ENCODE measurements around the gene TAS2R31.
"Not testable (repeated sequence)": the region's sequence is repeated elsewhere in the genome, so short reads cannot be mapped to it uniquely, and the experiment has no call there.

TAS2R31 gene, protein sequence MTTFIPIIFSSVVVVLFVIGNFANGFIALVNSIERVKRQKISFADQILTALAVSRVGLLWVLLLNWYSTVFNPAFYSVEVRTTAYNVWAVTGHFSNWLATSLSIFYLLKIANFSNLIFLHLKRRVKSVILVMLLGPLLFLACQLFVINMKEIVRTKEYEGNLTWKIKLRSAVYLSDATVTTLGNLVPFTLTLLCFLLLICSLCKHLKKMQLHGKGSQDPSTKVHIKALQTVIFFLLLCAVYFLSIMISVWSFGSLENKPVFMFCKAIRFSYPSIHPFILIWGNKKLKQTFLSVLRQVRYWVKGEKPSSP

DNA sequence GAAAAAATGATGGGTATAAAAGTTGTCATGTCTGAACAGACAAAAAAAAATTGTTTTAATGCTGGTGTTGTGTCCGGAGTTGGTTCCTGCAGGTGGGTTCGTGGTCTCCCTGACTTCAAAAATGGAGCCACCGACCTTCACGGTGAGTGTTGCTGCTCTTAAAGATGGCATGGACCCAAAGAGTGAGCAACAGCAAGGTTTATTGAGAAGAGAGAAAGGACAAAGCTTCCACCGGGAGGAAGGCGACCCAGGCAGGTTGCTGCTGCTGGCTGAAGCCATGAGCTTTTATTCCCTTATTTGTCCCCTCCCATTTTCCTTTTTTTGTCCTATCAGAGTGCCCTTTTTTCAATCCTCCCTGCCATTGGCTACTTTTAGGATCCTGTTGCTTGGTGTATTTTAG is at the start of gene TAS2R31:
Gene TAS2R31, minus strand, starts transcription at position 101 of the 400 bp plus-strand sequence. Its CDS starts 72 bp downstream, at position 29.
- no peak for DNase-seq

DNA sequence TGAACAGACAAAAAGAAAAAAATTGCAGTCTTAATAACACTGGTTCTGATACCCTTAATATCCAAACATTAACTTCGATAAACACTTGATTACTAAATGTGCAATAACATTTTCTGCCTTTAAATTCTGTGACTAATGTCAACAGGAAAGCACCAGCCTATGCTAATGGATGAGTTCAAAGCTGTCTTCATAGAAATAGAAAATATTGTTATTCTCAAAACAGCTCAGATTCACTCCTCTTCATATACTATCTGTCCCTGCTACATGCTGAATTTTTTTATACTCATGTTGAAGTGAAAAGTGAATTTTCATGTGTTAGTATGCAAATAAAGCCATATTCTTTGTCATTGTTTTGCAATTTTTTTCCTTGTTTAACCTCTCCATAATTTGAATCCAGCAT is 47.0 kb upstream of the TAS2R31 start:
- no peak for DNase-seq

DNA sequence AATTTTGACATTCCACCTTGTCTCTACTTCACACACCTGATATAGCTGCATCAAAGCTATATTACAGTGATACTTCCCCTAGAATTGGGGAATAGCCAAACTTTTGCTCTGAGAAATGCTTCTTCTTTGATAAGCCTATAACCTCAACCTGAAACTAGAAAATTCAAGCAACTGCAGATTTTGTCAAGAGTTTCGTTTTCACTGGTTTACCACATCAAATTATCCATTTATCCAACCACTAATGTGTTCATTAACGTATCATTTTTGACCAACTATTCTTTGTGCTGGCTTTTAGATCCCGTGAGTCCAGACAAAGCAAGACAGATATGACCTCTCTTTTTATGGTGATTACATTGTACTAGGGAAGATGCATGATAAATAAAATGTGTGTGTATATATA is 44.4 kb upstream of the TAS2R31 start:
- no peak for DNase-seq

DNA sequence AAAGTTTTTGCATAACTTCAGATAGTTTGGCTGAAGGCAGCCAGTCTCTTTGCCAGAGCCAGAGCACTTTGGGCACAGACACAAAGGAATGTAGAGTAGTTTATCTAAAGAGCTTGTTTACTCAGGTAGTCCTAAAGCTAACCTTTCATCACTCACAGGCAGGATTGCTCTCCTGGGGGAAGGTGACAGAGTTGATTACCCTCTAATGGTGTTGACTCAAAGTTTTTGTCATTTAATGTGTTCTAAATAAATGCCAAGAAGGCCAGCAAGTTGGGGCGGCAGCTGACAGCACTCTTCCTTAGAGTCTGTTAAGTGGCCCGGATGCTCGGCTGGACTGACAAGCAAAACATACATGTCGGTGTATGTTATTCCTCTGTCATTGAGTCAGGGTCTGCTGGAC is 40.2 kb upstream of the TAS2R31 start:
- DNase-seq: no peak

DNA sequence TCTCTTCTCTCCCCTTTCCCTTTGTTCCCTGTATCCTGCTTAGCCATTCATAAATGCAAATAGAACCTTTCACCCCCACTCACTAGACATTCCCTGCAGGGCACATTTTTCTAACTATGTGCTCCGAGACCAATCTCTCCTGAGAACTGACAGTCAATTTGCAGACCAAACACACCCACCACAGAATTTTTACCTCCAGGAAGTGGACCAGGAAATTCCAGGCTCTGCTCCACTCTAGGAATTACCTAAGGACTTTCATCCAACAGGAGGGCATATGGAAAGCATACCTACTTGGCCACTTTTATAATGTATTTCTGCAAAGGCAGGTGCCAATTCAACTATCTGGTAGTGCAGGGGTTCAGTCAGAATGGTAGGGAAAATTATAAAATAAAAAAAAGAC is 39.8 kb upstream of the TAS2R31 start:
- DNase-seq: no peak

DNA sequence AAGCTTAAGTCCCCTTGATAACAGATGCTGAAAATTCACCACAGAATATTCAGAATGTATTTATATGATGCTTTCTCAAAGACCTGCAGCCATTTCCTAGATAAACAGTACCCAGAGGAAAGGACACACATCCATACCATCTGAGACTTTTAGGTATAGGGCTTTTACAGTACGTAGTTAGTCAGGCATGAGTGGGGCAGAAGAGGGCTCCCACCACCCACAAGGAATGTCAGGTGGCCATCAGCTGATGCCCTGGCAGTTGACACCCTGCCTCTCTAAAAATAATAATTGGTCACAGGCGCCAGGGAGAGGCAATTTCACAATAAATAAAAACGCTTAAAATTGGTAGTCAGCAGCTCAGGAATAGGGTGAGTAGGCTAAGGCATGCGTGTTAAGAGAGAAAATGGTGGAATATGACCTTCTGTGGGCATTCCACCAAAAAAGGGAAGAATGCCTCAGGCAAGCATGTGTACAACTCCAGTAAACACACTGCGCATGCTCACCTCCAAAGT is 38.7 kb upstream of the TAS2R31 start:
- no peak for DNase-seq

DNA sequence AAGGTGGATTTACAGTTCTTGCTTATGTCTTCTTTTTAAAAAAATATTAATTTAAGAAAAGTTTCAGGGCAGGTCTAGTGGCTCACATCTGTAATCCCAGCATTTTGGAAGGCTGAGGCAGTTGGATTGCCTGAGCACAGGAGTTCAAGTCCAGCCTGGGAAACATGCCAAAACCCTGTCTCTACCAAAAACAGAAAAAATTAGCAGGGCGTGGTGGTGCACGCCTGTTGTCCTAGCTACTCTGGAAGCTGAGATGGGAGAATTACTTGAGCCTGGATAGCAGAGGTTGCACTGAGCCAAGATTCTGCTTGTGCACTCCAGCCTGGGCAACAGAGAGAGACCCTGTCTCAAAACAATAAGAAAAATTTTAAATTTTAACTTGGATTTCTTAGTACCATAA is 36.3 kb upstream of the TAS2R31 start:
- no peak for DNase-seq

DNA sequence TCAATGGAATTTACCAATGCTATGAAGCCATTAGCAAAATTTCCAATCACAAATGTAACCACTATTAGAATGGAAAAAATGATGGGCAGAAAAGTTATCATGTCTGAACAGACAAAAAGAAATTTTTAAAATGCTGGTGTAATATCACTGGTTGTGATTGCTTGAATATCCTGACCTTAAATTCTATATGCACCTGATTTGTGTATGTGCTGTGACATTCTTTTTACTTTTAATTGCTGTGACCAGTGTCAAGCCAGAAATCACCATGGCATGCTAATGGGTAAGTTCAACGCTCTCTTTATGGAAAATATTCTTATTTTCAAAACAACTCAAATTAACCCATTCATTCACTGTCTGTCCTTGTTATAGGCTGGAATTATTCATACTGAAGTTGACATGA is 31.0 kb upstream of the TAS2R31 start, which contains the start of gene TAS2R46:
Gene TAS2R46, minus strand, starts transcription at position 101 of the 400 bp plus-strand sequence. Its CDS starts 0 bp downstream, at position 101.
- not testable (repeated sequence) for DNase-seq

DNA sequence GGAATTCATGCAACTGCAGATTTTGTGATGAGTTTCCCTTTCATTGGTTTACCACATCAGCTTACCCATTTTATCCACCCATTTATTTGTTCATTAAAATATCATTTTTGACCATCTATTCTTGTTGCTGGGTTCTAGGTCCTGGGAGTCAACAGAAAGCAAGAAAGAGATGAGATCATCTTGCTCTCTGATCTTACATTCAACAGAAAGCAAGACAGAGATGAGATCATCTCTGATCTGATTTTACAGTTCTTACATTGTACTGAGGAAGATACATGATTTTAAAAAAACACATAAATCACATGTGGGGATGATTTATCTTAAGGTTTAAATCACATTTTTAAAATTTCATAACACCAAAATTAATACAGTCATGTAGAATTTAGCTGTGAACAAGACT is 28.6 kb upstream of the TAS2R31 start:
- no peak for DNase-seq

DNA sequence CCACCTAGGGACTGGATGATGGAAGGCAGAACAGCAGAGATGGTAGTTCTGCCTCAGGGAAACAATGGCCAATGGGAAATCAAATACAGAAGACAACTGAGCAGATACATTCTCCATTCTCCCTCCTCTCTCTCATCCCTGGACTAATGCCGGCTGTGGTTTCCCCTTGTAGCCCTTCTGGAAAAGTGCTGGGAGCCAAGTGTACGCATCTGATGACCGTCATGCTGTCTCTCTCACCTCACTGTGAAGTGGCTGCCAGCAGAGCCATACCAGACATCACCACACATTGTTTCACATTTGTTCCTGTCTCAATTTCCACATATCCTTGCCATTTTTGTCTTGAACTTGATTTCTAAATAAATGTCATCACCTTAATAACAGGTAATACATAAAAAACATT is 27.8 kb upstream of the TAS2R31 start:
- no peak for DNase-seq

DNA sequence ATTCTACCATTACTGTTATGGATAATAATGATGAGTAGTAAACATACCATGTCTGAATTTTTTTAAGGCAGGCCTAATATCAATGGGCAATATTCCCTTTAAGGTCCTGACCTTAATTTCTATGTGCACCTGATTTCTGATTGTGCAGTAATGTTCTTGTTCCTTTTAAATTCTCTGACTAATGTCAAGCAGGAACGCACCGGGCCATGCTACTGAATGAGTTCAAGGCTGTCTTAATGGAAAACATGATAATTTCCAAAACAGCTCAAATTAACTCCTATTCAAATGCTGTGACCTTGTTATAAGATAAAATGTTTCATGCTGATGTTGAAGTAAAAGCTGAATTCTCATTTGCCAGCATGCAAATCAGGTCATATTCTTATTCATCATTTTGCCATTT is 24.1 kb upstream of the TAS2R31 start:
- no peak for DNase-seq

DNA sequence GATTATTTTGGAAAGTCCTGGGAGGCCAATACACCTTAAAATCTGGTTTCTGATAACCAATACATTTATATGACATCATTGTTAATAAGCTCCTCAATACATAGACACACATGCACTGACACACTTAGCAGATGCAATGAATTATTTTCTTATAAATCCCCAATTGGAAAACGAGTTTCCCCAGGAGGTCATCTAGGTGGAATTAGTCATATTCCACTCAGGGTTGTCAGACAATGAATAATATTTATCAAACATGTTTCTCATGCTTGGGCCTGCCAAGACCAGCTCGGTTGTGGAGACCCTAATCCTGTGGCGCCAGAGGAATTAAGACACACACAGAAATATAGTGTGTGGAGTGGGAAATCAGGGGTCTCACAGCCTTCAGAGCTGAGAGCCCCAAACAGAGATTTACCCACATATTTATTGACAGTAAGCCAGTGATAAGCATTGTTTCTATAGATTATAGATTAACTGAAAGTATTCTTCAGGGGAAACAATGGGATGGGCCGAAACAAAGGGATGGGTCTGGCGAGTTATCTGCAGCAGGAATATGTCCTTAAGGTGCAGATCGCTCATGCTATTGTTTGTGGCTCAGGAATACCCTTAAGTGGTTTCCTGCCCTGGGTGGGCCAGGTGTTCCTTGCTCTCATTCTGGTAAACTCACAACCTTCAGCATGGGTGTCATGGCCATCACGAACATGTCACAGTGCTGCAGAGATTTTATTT is 18.8 kb upstream of the TAS2R31 start:
- DNase-seq: not testable (repeated sequence)

DNA sequence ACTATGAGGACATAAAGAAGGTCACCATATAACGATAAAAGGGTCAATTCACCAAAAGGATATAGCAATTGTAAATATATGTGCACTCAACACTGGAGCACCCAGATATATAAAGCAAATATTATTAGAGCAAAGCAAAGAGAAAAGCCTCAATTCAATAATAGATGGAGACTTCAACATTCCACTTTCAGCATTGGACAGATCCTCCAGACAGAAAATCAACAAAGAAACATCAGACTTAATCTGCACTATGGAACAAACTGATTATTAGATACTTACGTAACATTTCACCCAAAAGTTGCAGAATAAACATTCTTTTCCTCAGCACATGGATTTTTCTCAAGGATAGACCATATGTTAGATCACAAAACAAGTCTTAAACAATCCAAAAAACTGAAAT is 10.2 kb upstream of the TAS2R31 start:
- not testable (repeated sequence) for DNase-seq

DNA sequence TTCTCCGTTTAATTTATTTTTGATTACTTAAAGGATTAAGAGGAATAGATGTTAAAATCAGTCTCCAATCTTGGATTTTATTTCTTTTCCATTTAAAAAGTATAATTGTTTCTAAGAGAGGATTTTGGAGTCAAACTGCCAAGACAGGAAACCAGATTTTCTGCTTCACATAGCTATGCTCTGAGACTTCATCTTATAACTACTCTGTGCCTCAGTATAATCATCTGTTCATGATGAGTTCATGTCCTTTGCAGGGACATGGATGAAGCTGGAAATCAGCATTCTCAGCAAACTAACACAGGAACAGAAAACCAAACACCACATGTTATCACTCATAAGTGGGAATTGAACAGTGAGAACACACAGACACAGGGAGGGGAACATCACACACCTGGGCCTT is 9.0 kb upstream of the TAS2R31 start:
- no peak for DNase-seq

DNA sequence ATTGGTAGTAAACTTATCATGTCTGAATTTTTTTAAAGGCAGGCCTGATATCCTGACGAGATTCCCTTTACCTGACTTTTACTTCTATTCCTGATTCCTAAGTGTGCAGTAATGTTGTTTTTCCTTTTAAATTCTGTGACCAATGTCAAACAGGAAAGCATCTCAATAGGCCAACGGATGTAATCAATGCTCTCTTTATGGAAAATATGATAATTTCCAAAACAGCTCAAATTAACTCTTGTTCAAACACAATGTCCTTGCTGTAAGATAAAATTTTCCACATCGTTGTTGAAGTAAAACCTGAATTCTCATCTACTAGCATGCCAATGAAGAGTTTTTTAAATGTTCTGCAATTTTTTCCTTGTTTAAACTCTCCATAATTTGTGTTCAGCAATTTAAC is 8.0 kb upstream of the TAS2R31 start:
- DNase-seq: no peak

DNA sequence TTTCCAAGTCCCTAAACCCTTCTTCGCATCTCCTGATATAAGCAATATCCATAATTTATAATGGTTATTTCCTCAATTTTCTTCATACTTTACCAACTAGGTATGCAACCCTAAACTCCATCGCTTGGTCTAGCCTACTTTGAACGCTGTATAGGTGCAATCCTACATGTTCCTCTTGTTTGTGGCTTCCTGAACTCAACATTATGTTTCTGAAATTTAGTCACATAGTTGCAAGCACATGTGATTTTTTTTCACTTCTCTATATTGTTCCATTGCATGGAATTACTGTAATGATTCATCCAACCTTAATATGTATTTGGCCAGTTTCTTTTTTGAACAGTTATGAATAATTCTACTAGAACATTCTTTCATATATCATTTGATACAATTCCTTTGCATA is 2.8 kb upstream of the TAS2R31 start:
- not testable (repeated sequence) for DNase-seq

DNA sequence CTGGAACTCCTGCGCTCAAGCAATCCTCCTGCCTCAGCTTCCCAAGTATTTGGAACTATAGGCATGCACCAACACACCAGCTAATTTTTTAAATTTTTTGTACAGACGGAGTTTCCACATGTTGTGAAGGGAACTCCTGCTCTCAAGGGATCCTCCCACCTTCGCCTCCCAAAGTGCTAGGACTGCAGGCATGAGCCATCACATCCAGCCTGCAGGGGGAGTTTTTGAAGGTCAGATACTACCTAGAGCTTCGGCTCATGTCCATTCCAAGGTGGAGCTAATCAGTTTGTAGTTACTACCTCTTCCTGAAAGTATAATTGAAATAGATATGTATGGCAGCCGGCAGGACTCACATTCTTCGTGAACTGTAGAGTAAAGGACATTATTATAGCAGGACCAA is 5.1 kb downstream of the TAS2R31 start:
- DNase-seq: no peak

DNA sequence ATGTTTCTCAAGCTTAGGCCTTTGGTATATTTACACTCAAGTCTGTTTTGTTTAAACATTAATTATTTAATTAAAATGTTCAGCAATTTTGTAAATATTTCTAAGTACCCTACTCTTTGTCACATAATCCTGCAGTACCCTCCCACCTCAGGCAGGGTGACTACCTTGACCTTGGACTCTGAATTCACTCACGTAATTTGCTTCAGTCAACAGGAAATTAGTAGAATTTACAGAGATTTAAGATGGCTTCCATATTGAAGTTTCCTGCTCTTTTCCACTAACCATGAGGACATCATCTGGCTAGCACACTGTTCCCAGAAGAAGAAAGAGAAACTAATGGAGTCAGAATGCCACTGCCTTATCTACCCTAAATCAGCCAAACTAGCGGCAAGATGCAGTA is 7.8 kb downstream of the TAS2R31 start:
- no peak for DNase-seq

DNA sequence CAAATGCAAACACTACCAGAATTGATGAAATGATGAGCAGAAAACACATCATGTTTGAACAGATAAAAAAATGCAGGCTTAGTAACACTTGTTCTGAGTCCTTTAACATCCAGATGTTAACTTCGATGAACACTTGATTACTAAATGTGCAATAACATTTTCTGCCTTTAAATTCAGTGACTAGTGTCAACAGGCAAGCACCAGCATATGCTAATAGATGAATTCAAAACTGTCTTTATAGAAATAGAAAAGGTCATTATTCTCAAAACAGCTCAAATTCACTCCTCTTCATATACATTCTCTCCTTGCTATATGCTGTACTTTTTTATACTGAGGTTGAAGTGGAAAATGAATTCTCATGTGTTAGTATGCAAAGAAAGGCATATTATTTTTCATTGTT is 8.7 kb downstream of the TAS2R31 start, which contains the start of gene TAS2R19:
Gene TAS2R19, minus strand, starts transcription at position 101 of the 400 bp plus-strand sequence. Its CDS starts 49 bp downstream, at position 52.
- no peak for DNase-seq

DNA sequence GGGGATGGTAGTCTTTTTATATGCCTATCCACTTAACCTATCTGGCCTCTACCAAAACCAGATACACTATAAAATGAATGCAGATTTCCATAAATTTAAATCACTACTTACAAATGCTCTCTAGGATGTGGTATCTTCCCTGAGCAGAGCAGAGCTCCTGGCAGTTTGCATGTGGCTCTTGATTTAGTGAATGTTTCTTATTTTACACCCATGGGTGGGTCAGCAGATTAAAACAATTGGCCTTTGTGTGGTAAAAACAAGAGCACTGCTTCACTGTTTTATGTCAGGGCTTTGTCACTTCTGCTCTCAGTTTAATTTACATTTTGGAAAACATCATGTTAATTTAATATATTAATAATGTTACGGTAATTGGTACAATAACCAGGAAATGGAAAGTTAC is 14.3 kb downstream of the TAS2R31 start:
- no peak for DNase-seq

DNA sequence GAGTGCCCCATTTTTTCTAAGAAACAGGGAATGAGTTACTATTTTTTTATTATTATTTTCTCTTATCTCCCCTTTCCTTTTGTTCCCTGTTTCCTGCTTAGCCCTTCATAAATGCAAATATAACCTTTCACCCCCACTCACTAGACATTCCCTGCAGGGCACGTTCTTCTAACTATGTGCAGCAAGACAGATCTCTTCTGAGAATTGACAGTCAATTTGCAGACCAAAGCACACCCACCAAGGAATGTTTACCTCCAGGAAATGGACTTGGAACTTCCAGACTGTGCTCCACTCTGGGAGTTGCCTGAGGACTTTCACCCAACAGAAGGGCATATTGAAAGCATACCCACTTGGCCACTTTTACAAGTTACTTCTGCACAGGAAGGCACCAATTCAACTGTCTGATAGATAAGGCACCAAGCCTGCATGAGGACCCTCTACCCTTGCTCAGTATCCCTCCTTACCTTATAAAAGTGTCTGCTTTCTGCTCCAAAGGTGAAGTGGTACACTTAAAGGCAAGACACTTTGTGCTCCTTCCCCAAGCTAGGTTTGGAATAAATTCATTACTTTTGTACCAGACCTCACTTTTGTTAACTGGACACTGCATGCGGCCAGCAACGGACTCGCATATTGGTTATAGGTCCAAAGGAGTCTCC is 15.3 kb downstream of the TAS2R31 start:
- no peak for DNase-seq

DNA sequence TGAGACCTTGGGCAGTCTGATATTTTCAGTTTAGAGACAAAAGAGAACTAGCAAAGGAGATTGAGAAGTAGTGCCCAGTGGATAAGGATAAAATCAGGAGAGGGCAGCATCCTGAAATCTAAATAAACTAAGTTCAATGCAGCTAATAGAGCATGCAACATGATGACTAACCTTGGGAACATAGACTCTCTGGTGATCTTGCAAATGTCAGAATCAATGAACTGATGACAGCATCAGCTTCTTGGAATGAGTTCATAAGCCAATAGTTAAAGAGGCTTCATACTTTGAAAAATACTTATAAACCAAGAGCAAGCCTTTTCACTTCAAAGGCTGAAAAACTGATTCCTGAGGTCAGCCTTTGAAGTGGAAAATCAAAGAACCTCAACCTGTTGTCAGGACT is 17.0 kb downstream of the TAS2R31 start:
- no peak for DNase-seq

DNA sequence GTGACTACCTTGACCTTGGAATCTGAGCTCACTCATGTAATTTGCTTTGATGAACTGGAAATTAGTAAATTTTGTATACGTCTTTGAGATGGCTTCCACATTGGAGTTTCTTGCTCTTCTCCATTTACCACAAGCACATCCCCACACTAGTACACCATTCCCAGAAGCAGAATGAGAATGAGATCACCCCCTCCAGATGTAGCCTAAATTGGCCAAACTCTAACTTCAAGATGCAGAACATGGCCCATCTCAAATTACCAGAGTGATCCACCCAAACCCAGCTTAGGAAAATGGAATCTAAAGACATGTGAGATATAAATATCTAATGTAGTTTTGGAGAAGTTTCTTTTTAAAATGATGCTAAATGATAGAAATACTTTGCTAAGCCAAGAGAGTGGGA is 23.6 kb downstream of the TAS2R31 start:
- no peak for DNase-seq

DNA sequence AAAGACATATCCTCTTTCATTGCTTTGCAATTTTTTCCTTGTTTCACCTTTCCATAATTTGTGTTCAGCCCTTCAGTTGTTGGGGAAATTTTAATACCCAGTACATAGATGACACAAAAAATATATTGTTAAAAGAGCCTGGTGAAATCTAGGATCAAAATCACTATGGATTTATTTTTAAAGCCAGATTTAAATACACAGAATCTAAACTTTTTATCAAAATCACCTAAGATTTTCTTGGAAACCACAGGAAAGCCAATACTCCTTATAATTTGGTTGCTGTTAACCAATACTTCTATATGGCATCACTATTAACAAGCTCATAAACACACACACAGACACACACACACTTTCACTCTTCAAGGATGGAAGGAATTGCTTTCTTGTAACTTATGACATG is 33.0 kb downstream of the TAS2R31 start, which contains the start of gene TAS2R20:
Gene TAS2R20, minus strand, starts transcription at position 101 of the 400 bp plus-strand sequence. CDS start 429 bp downstream, outside the sequence.
- no peak for DNase-seq
